Measurements from ENCODE around the gene KRTAP10-1. TPM values are rescaled to one million over a fixed set of nuclear protein-coding genes. Genes with fewer than 3 reads are reported as not detected.

KRTAP10-1 gene
- total and polyA plus RNA-seq, 2 of the 13 experiments (the other 11 are each of a cell fraction or from before 2014, with no cell fraction given) = not detected

DNA sequence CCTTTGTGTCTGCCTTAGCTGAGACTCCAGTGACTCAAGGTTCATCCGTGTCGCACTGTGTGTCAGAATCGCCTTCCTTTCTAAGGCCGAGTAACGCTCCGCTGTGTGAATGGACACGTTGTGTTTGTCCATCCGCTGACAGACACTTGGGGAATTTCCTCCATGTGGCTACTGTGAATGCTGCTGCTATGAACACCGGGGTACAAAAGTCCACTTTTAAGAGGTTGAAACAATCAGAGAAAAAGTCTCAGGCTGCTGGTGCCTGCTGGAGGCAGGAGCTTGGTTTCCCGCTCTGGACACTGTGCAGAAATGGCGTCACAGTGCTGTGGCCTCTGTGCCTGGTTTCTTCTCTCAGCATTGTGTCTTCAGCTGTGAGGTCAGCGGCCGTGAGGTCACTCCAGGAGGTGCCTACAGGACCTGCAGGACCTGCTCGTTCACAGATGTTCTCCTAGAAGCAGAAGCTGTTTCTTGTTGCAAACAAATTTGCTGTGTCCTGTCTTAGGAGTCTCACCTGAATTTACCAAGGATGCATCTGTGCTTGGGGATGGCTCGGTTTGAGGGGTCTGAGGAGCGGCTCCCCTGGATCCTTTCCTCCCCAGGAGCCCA is 34.2 kb downstream of the KRTAP10-1 start (continued):
- 0 out of 2 replicates have a peak, but pooled peaks have one; percentile 47 for TF ChIP-seq ZC3H13 (CRISPR knock-in tag; IDR thresholded peaks at IDR 0.05)
- TF ChIP-seq, protein P1, sequence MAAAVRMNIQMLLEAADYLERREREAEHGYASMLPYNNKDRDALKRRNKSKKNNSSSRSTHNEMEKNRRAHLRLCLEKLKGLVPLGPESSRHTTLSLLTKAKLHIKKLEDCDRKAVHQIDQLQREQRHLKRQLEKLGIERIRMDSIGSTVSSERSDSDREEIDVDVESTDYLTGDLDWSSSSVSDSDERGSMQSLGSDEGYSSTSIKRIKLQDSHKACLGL (CRISPR knock-in tag; IDR thresholded peaks at IDR 0.05) = no peak
- no peak; the same call in 1 of the 2 replicates for TF ChIP-seq ZNF232 (CRISPR knock-in tag; IDR thresholded peaks at IDR 0.05; ENCODE audit: borderline replicate concordance)
- no peak for TF ChIP-seq ZFP62 (CRISPR knock-in tag; IDR thresholded peaks at IDR 0.05)
- no peak for TF ChIP-seq ZNF850 (CRISPR knock-in tag; conservative IDR thresholded peaks at IDR 0.05)
- TF ChIP-seq, protein P2, sequence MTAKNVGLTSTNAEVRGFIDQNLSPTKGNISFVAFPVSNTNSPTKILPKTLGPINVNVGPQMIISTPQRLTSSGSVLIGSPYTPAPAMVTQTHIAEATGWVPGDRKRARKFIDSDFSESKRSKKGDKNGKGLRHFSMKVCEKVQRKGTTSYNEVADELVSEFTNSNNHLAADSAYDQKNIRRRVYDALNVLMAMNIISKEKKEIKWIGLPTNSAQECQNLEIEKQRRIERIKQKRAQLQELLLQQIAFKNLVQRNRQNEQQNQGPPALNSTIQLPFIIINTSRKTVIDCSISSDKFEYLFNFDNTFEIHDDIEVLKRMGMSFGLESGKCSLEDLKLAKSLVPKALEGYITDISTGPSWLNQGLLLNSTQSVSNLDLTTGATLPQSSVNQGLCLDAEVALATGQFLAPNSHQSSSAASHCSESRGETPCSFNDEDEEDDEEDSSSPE (CRISPR knock-in tag; IDR thresholded peaks at IDR 0.05) = peak; percentile 81
- no peak for TF ChIP-seq ZNF790 (CRISPR knock-in tag; IDR thresholded peaks at IDR 0.05; ENCODE audit: borderline replicate concordance)
- peak; percentile 16 for TF ChIP-seq TBL1XR1 (IDR thresholded peaks at IDR 0.05; ENCODE audit: borderline replicate concordance, low read length, partially characterized antibody)
- TF ChIP-seq, protein P3, sequence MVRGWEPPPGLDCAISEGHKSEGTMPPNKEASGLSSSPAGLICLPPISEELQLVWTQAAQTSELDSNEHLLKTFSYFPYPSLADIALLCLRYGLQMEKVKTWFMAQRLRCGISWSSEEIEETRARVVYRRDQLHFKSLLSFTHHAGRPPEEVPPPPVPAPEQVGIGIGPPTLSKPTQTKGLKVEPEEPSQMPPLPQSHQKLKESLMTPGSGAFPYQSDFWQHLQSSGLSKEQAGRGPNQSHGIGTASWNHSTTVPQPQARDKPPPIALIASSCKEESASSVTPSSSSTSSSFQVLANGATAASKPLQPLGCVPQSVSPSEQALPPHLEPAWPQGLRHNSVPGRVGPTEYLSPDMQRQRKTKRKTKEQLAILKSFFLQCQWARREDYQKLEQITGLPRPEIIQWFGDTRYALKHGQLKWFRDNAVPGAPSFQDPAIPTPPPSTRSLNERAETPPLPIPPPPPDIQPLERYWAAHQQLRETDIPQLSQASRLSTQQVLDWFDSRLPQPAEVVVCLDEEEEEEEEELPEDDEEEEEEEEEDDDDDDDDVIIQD (CRISPR knock-in tag; IDR thresholded peaks at IDR 0.05; ENCODE audit: low read depth) = 0 out of 2 replicates have a peak, but pooled peaks have one; percentile 29
- no peak for TF ChIP-seq SOX13 (IDR thresholded peaks at IDR 0.05)
- peak in 1 of 2 experiments; percentile 78; a peak in 2 of 4 replicates for TF ChIP-seq SOX13 (CRISPR knock-in tag; conservative IDR thresholded peaks at IDR 0.05 in 1 of 2, IDR thresholded peaks at IDR 0.05 in 1 of 2)
- TF ChIP-seq, protein P4, sequence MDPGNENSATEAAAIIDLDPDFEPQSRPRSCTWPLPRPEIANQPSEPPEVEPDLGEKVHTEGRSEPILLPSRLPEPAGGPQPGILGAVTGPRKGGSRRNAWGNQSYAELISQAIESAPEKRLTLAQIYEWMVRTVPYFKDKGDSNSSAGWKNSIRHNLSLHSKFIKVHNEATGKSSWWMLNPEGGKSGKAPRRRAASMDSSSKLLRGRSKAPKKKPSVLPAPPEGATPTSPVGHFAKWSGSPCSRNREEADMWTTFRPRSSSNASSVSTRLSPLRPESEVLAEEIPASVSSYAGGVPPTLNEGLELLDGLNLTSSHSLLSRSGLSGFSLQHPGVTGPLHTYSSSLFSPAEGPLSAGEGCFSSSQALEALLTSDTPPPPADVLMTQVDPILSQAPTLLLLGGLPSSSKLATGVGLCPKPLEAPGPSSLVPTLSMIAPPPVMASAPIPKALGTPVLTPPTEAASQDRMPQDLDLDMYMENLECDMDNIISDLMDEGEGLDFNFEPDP (CRISPR knock-in tag; conservative IDR thresholded peaks at IDR 0.05) = no peak
- TF ChIP-seq TCF7L2 (IDR thresholded peaks at IDR 0.05; ENCODE audit: low read depth, low read length) = no peak
- peak in 1 of 2 experiments; percentile 72; a peak in 2 of 4 replicates for TF ChIP-seq KLF16 (CRISPR knock-in tag; IDR thresholded peaks at IDR 0.05)
- TF ChIP-seq, protein P5, sequence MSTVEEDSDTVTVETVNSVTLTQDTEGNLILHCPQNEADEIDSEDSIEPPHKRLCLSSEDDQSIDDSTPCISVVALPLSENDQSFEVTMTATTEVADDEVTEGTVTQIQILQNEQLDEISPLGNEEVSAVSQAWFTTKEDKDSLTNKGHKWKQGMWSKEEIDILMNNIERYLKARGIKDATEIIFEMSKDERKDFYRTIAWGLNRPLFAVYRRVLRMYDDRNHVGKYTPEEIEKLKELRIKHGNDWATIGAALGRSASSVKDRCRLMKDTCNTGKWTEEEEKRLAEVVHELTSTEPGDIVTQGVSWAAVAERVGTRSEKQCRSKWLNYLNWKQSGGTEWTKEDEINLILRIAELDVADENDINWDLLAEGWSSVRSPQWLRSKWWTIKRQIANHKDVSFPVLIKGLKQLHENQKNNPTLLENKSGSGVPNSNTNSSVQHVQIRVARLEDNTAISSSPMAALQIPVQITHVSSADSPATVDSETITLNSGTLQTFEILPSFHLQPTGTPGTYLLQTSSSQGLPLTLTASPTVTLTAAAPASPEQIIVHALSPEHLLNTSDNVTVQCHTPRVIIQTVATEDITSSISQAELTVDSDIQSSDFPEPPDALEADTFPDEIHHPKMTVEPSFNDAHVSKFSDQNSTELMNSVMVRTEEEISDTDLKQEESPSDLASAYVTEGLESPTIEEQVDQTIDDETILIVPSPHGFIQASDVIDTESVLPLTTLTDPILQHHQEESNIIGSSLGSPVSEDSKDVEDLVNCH (CRISPR knock-in tag; IDR thresholded peaks at IDR 0.05) = no peak
- 0 out of 2 replicates have a peak, but pooled peaks have one; percentile 46 for TF ChIP-seq CHD4 (IDR thresholded peaks at IDR 0.05; ENCODE audit: borderline replicate concordance, low read length)
- TF ChIP-seq REPIN1 (CRISPR knock-in tag; IDR thresholded peaks at IDR 0.05; ENCODE audit: borderline replicate concordance, low read depth) = no peak
- no peak for TF ChIP-seq SETDB1 (CRISPR knock-in tag; IDR thresholded peaks at IDR 0.05; ENCODE audit: borderline replicate concordance)
- TF ChIP-seq ZNF446 (CRISPR knock-in tag; IDR thresholded peaks at IDR 0.05) = no peak
- no peak for TF ChIP-seq KAT7 (CRISPR knock-in tag; IDR thresholded peaks at IDR 0.05; ENCODE audit: borderline replicate concordance)

All from HepG2 (cell line).